Panc1 (cell line): ENCODE data around the gene NUF2. TPM values are rescaled to one million over a fixed set of nuclear protein-coding genes. Genes with fewer than 3 reads are reported as not detected.

Experiments
- ATAC-seq: fragments of 200-7000 bp; cut with Tn5 transposase; 2 replicates; pipeline ENCODE4 v1.9.1; 2020; ENCODE audit warnings: mild to moderate bottlenecking, moderate library complexity
- BruUV-seq: library from RNA; stranded (reverse); fragments of 400-500 nt; replicated peaks from 2 replicates; lab custom pipeline; 2021; lab: Mats Ljungman, UMichigan
- CTCF ChIA-PET: fragments of 300-600 bp; sonication (Branson Sonifier 250); formaldehyde crosslinking; loops from one replicate; lab custom pipeline; 2022; ENCODE audit warnings: antibody characterized with exemption; lab: Charles Lee
- POLR2A ChIA-PET: fragments of 300-600 bp; sonication (Branson Sonifier 250); formaldehyde crosslinking; loops from one replicate; lab custom pipeline; 2022; ENCODE audit warnings: antibody characterized with exemption; lab: Charles Lee
- DNase-seq: peaks from one replicate; pipeline ENCODE4 v3.0.0-alpha.2; 2010; ENCODE audit warnings: low read depth, low spot score
- H3K27ac ChIP-seq: 2 replicates; pipeline ENCODE4 v1.5.1; 2011; ENCODE audit warnings: mild to moderate bottlenecking, low read length, inconsistent platforms
- H3K27me3 ChIP-seq: fragments of 200-500 bp; sonication (Bioruptor generic); 2 replicates; pipeline ENCODE4 v1.6.0; 2014; ENCODE audit warnings: low read length, inconsistent platforms; ENCODE audit not compliant: control insufficient read depth, insufficient read depth
- H3K36me3 ChIP-seq: fragments of 200-500 bp; sonication (Bioruptor generic); 2 replicates; pipeline ENCODE4 v1.5.1; 2014; ENCODE audit warnings: inconsistent platforms, mild to moderate bottlenecking, low read length, moderate library complexity; ENCODE audit not compliant: control insufficient read depth, insufficient read depth
- H3K4me1 ChIP-seq: 2 replicates; pipeline ENCODE4 v1.5.1; 2011; ENCODE audit warnings: inconsistent platforms, mild to moderate bottlenecking, low read length, moderate library complexity; ENCODE audit not compliant: control insufficient read depth, insufficient read depth
- H3K4me3 ChIP-seq, 2 experiments: 2 replicates each; pipeline ENCODE4 v1.5.1; 2011 to 2012; ENCODE audit warnings: low read depth in 2 of 2, low read length in 2 of 2, mild to moderate bottlenecking in 2 of 2, inconsistent platforms in 1 of 2, moderate library complexity in 1 of 2
- H3K9me3 ChIP-seq: fragments of 200-500 bp; sonication (Bioruptor generic); 2 replicates; pipeline ENCODE4 v1.5.1; 2014; ENCODE audit warnings: low read depth, mild to moderate bottlenecking, inconsistent platforms, low read length, moderate library complexity; ENCODE audit not compliant: control insufficient read depth, insufficient read depth
- POLR2AphosphoS5 ChIP-seq: IDR thresholded peaks from 2 replicates; pipeline ENCODE4 v1.6.1; 2012; ENCODE audit warnings: mild to moderate bottlenecking, low read depth, low read length, moderate library complexity
- SIN3A ChIP-seq: IDR thresholded peaks from 2 replicates; pipeline ENCODE4 v1.6.1; 2012; ENCODE audit warnings: low read depth, mild to moderate bottlenecking, low read length, moderate library complexity, borderline replicate concordance; ENCODE audit not compliant: insufficient read depth
- TCF7L2 ChIP-seq: IDR thresholded peaks from 2 replicates; pipeline ENCODE4 v1.6.1; 2011; ENCODE audit warnings: mild to moderate bottlenecking, low read depth, low read length, inconsistent platforms
- in situ Hi-C: cut with HindIII; loops from 2 replicates; pipeline ENCODE4 v1.10.0; 2016; ENCODE audit warnings: low sequenced_read_pairs, low pct_unique_long_range_greater_than_20kb
- intact Hi-C: fragments of 100-400 bp; cut with micrococcal nuclease; formaldehyde crosslinking; loops from one replicate; pipeline ENCODE4 v1.10.0; 2022; ENCODE audit not compliant: unreplicated experiment
- total RNA-seq: library from RNA; stranded (reverse); gene quantifications from one replicate; pipeline ENCODE4 v1.2.1, GENCODE V29; 2021; ENCODE audit not compliant: unreplicated experiment
- TF ChIP-seq, protein P1 (sequence below): fragments of 450-650 bp; IDR thresholded peaks from 2 replicates; pipeline ENCODE4 v1.5.1; 2017; ENCODE audit warnings: mild to moderate bottlenecking
- TF ChIP-seq, protein P2 (sequence below), 2 experiments: IDR thresholded peaks; 2 replicates each; pipeline ENCODE4 v1.6.1; 2011 to 2012; ENCODE audit warnings: low read depth in 2 of 2, control low read depth in 1 of 2, low read length in 1 of 2, mild to moderate bottlenecking in 1 of 2, moderate library complexity in 1 of 2; ENCODE audit not compliant: insufficient read depth in 1 of 2

Gene NUF2
- total RNA-seq, 1 experiment from 2014 or later: 26.1 TPM

DNA sequence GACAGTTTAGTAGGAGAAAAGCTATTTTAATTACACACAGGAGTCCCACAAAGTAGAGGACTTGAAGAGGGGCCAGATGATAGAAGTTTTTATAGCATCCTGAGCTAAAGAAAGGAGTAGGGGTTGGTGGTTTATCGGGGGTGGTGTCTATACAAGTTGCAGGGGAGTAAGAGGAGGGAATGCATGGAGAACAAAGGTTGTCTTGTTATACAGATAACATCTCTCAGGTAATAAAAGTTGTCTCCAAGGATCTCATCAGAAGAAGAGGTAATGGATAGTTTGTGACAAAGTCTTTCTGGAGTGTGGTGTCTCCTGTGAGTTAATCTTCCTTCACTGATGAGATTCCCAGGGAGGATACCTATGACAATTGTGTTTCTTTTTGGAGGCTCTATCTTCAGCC lies 23.4 kb upstream of the NUF2 start:
- Histone ChIP-seq H3K4me1 (no peaks in the 10 kb centered on the region), H3K36me3 (no peaks in the 10 kb centered on the region), H3K27me3 (no peaks in the 10 kb centered on the region), H3K27ac (no peak overlapping the region), H3K9me3 (no peaks in the 10 kb centered on the region), H3K4me3 (no peak overlapping the region)
- ATAC-seq (no peak), DNase-seq (no peak)
- intact Hi-C loops: no loop called here
- TF ChIP-seq POLR2AphosphoS5 (no peak), TCF7L2 (no peak), SIN3A (no peak)
- TF ChIP-seq, protein P1, sequence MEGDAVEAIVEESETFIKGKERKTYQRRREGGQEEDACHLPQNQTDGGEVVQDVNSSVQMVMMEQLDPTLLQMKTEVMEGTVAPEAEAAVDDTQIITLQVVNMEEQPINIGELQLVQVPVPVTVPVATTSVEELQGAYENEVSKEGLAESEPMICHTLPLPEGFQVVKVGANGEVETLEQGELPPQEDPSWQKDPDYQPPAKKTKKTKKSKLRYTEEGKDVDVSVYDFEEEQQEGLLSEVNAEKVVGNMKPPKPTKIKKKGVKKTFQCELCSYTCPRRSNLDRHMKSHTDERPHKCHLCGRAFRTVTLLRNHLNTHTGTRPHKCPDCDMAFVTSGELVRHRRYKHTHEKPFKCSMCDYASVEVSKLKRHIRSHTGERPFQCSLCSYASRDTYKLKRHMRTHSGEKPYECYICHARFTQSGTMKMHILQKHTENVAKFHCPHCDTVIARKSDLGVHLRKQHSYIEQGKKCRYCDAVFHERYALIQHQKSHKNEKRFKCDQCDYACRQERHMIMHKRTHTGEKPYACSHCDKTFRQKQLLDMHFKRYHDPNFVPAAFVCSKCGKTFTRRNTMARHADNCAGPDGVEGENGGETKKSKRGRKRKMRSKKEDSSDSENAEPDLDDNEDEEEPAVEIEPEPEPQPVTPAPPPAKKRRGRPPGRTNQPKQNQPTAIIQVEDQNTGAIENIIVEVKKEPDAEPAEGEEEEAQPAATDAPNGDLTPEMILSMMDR: no peak
- TF ChIP-seq, protein P2, sequence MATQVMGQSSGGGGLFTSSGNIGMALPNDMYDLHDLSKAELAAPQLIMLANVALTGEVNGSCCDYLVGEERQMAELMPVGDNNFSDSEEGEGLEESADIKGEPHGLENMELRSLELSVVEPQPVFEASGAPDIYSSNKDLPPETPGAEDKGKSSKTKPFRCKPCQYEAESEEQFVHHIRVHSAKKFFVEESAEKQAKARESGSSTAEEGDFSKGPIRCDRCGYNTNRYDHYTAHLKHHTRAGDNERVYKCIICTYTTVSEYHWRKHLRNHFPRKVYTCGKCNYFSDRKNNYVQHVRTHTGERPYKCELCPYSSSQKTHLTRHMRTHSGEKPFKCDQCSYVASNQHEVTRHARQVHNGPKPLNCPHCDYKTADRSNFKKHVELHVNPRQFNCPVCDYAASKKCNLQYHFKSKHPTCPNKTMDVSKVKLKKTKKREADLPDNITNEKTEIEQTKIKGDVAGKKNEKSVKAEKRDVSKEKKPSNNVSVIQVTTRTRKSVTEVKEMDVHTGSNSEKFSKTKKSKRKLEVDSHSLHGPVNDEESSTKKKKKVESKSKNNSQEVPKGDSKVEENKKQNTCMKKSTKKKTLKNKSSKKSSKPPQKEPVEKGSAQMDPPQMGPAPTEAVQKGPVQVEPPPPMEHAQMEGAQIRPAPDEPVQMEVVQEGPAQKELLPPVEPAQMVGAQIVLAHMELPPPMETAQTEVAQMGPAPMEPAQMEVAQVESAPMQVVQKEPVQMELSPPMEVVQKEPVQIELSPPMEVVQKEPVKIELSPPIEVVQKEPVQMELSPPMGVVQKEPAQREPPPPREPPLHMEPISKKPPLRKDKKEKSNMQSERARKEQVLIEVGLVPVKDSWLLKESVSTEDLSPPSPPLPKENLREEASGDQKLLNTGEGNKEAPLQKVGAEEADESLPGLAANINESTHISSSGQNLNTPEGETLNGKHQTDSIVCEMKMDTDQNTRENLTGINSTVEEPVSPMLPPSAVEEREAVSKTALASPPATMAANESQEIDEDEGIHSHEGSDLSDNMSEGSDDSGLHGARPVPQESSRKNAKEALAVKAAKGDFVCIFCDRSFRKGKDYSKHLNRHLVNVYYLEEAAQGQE (IDR thresholded peaks at IDR 0.05; ENCODE audit: insufficient read depth in 1 of 2, low read depth in 2 of 2, low read length in 1 of 2): no peak
- in situ Hi-C loops: no loop called here
- ChIA-PET POLR2A (no interaction called here), CTCF (no interaction called here)
- no TSS peak for BruUV-seq

DNA sequence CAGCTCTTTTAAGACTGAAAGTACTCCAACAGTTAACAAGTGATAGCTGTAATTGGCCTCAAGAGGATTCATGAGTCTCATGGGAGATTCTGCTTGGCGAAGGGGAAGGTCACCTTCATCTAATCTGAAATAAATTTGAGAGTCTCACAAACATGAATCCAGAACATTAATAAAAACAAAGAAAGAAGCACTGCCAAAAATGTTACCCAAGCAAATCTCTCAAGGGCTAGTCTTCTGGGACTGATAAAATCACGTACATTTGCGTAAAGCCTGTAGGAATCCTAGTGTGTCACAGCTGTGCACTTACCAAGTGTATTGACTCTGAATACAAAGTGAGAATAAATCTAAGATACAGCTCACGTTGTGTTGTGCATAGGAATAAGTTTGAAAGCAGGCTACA lies 21.2 kb upstream of the NUF2 start:
- no peak for TF ChIP-seq SIN3A
- TF ChIP-seq, protein P2 (IDR thresholded peaks at IDR 0.05; ENCODE audit: insufficient read depth in 1 of 2, low read depth in 2 of 2, low read length in 1 of 2): no peak
- TF ChIP-seq, protein P1: no peak
- TF ChIP-seq TCF7L2: no peak
- TF ChIP-seq POLR2AphosphoS5: no peak
- CTCF ChIA-PET: no interaction called here
- POLR2A ChIA-PET: no interaction called here
- in situ Hi-C loops (no loop called here), intact Hi-C loops (no loop called here)
- H3K4me3 ChIP-seq: no peak overlapping the region
- H3K27me3 ChIP-seq: no peaks in the 10 kb centered on the region
- ATAC-seq: no peak
- no peaks in the 10 kb centered on the region for H3K9me3 ChIP-seq
- no peak overlapping the region for H3K27ac ChIP-seq
- no peaks in the 10 kb centered on the region for H3K36me3 ChIP-seq
- no peak for DNase-seq
- no peaks in the 10 kb centered on the region for H3K4me1 ChIP-seq
- no TSS peak for BruUV-seq
